GM21526 (cell line): ENCODE data around the gene SIRPA.

Experiments
- ATAC-seq: cut with Tn5 transposase; IDR thresholded peaks from one replicate; pipeline ENCODE4 v1.9.1; 2021; ENCODE audit warnings: moderate library complexity; ENCODE audit not compliant: unreplicated experiment, low FRiP score

SIRPA gene

GRCh38 chr20:1928154-1928553, 32.9 kb downstream of the SIRPA start:
- no peak for ATAC-seq

GRCh38 chr20:1928782-1929181, 33.6 kb downstream of the SIRPA start:
- no peak for ATAC-seq

- ATAC-seq, result no peak
Measured at GRCh38 chr20:1929460-1929859, 34.3 kb downstream of the SIRPA start.

- no peak for ATAC-seq
Measured at GRCh38 chr20:1930165-1930564, 35.0 kb downstream of the SIRPA start.

GRCh38 chr20:1931830-1932229, 36.6 kb downstream of the SIRPA start:
- no peak for ATAC-seq

GRCh38 chr20:1932971-1933370, 37.8 kb downstream of the SIRPA start:
- ATAC-seq, result no peak

- no peak for ATAC-seq
Measured at GRCh38 chr20:1933465-1933870, 38.3 kb downstream of the SIRPA start.

GRCh38 chr20:1934156-1934555, 38.9 kb downstream of the SIRPA start:
- ATAC-seq, result no peak

GRCh38 chr20:1934721-1935573, 39.7 kb downstream of the SIRPA start:
- ATAC-seq, result no peak

GRCh38 chr20:1935696-1936366, 40.6 kb downstream of the SIRPA start:
- no peak for ATAC-seq

- no peak for ATAC-seq
Measured at GRCh38 chr20:1937316-1937976, 42.2 kb downstream of the SIRPA start.

- ATAC-seq, result no peak
Measured at GRCh38 chr20:1938464-1939269, 43.5 kb downstream of the SIRPA start.

GRCh38 chr20:1939270-1939595, 44.0 kb downstream of the SIRPA start:
- no peak for ATAC-seq

- ATAC-seq, result no peak
Measured at GRCh38 chr20:1940581-1940980, 45.4 kb downstream of the SIRPA start.

- ATAC-seq, result no peak
Measured at GRCh38 chr20:1941226-1941625, 46.0 kb downstream of the SIRPA start.

GRCh38 chr20:1942061-1942460, 46.9 kb downstream of the SIRPA start:
- ATAC-seq, result no peak

- ATAC-seq, result no peak
Measured at GRCh38 chr20:1942486-1943274, 47.5 kb downstream of the SIRPA start.

GRCh38 chr20:1943275-1944002, 48.2 kb downstream of the SIRPA start:
- no peak for ATAC-seq

- no peak for ATAC-seq
Measured at GRCh38 chr20:1944345-1945091, 49.3 kb downstream of the SIRPA start.
